ENCODE data around the gene GET4.
"Not testable (repeated sequence)": the region's sequence is repeated elsewhere in the genome, so short reads cannot be mapped to it uniquely, and the experiment has no call there.

Gene GET4

GRCh38 chr7:916291-916941 is 40.1 kb downstream of the GET4 start:
- DNase-seq (ENCODE audit: low read depth), result no peak

GRCh38 chr7:917255-918117 is 41.1 kb downstream of the GET4 start:
- DNase-seq (ENCODE audit: low read depth), result no peak

GRCh38 chr7:918118-918425 is 41.7 kb downstream of the GET4 start:
- DNase-seq (ENCODE audit: low read depth), result no peak

GRCh38 chr7:918441-919113 is 42.2 kb downstream of the GET4 start:
- DNase-seq (ENCODE audit: low read depth), result no peak

DNA sequence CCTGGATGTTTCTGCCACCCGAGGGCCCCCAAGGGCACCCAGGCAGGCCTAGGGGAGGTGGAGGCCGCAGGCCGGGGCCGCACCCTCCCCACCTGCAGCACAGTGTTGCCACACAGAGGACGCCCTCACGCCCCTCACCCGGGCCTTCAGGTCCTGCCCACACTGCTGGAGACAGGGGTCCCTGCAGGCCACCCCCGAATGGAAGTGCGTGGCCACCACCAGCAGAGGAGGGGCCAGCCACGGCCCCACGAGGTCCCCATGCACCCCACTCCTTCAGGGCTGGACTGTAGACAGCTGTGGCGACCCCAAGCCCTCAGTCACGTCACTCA is 42.7 kb downstream of the GET4 start:
- no peak for DNase-seq (ENCODE audit: low read depth)

- no peak for DNase-seq (ENCODE audit: low read depth)
These were observed 43.6 kb downstream of the GET4 start for GRCh38 chr7:919924-920341.

- no peak for DNase-seq (ENCODE audit: low read depth)
These were observed 44.2 kb downstream of the GET4 start for GRCh38 chr7:920351-921070.

DNA sequence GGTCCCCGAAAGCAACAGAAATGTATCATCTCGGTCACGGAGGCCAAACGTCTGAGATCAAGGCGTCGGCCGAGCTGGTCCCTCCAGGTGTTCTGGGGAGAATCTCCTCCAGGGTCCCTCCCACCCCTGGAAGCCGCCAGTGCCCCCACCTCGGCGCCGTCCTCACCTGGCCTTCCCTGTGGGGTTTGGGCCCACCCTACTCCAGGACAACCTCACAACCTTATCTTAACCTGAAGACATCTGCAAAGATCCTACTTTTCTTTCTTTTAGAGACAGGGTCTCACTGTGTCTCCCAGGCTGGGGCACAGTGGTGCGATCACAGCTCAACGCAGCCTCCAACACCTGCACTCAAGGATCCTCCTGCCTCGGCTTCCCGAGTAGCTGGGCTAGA is 44.7 kb downstream of the GET4 start:
- DNase-seq (ENCODE audit: low read depth), result no peak

GRCh38 chr7:921581-922333 is 45.4 kb downstream of the GET4 start:
- no peak for DNase-seq (ENCODE audit: low read depth)

DNA sequence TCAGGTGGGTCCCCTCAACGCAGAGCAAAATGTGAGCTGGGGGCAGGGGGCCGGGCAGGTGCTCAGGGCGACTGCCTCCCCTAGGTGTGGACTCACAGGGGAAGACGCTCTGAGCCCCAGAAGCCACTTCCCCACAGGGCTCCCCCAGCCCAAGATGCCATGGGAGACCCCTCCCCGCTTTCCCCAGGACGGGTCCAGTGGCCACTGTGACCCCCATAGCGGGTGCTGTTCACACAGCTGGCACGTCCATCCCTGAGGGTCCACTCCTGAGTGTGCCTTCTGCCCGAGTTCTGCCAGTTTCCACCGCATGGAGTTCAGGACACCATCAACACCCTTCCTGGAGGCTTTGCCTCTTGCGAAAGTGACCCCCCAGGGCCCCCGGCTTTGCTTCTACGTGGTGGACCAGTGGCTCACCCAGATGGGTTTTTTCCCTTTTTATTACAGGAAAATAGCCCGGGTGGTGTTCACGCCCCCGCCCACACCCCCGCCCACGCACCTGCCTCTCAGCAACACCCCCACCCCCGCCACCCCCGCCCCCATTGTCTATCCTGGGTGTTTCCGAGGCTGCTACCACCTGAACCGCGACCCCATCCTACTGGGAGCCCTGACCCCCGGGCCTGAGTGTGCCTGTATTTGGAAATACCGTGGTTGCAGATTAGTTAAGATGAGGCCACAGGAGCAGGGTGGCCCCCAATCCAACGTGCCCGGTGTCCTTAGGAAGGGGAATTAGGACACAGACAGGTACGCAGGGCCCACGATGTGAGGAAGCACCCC is 46.2 kb downstream of the GET4 start:
- peak; percentile 45 for DNase-seq (ENCODE audit: low read depth)

DNA sequence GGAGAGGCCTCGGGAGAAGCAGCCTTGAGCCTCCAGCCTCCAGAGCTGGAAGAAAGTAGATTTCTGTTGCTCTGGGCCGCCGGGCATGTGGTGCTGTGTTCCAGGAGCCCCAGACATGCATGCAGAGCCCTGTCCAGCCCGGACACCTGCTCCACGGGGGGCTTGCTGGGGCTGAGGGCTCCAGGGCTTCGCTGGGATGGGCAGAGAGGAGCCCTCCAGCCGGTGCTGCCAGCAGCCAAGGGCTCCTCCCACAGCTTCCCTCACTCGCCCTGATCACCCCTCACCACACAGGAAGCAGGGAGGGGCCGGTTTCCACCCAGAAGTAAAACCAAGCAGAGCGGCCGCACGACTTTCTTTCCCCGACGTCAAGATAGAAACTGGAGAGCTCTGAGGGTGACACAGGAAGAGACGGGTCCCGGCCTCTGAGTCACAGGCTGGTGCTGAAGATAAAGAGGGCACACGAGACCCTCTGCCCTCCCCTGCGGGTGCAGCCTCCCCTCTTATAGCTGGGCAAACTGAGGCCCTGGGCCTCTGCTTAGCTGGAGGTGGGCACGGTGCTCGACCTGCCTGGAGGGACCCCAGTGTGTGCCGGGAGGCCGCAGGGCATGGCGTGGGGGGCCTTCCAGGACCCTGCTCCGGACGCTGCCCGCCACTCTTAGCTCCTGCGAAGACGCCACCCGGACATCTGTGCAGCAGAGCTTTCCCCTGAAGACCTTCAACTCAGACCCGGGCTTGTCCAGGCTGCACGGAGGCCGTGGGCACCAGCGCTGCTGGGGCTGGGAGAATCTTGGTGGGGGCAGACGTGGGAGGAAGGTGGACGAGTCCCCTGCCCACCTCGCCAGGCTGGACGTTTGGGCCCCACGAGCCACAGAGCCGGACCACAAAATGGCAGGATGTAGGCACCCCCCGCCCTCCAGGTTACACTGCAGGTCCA is 47.0 kb downstream of the GET4 start:
- DNase-seq (ENCODE audit: low read depth), result peak; percentile 95

- DNase-seq (ENCODE audit: low read depth), result not testable (repeated sequence)
These were observed 47.7 kb downstream of the GET4 start for GRCh38 chr7:924042-924441.

- DNase-seq (ENCODE audit: low read depth), result peak; percentile 69
These were observed 48.3 kb downstream of the GET4 start for GRCh38 chr7:924541-925231.

GRCh38 chr7:925601-926000 is 49.2 kb downstream of the GET4 start:
- peak; percentile 84 for DNase-seq (ENCODE audit: low read depth)

- DNase-seq (ENCODE audit: low read depth), result no peak
These were observed 50.0 kb downstream of the GET4 start for GRCh38 chr7:926061-927030.

DNA sequence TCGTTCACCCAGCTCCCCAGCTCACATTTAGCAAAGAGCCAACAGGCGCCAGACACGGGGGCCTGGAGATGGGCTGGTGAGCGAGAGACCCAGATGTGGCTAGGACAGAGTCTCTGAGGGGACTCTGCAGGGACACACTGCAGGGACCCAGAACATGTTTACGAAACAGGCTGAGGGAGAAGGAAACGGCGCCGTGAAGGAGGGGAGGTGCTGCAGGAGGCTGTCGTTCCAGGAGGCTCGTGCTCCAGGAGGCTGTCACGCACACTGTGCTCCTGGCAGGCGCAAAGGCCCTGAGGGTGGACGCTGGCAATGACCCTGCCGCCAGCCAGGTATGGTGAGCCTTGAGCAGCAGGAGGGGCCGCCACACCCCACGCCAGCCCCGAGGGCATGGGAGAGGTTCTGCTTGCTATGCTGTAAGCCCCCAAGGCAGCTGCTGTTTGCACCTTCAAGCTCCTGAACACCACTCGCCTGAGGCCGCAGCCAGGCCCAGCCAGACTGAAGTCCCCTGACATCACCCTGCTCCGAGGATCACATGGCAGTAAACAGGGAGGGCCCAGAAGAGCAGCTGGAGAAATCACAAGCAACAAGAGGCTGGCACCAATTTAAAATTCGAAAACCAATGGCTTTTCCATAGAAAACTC is 50.8 kb downstream of the GET4 start:
- no peak for DNase-seq (ENCODE audit: low read depth)

- no peak for DNase-seq (ENCODE audit: low read depth)
These were observed 53.0 kb downstream of the GET4 start for GRCh38 chr7:929311-929711.
